Kidney epithelial cell (primary cell): ENCODE data around the gene OR52W1. TPM values are rescaled to one million over a fixed set of nuclear protein-coding genes. Genes with fewer than 3 reads are reported as not detected.

ENCODE experiments used
- DNase-seq: peaks from one replicate; pipeline ENCODE4 v3.0.0-alpha.2; 2010; ENCODE audit warnings: low read depth
- H3K27me3 ChIP-seq: 2 replicates; pipeline ENCODE4 v1.6.0; 2011; ENCODE audit warnings: low read length; ENCODE audit not compliant: control insufficient read depth, insufficient read depth
- H3K36me3 ChIP-seq: 2 replicates; pipeline ENCODE4 v1.5.1; 2011; ENCODE audit warnings: low read length; ENCODE audit not compliant: control insufficient read depth, insufficient read depth
- H3K4me3 ChIP-seq: 2 replicates; pipeline ENCODE4 v1.5.1; 2011; ENCODE audit warnings: low read depth, mild to moderate bottlenecking, control low read depth, low read length
- total RNA-seq: library from RNA; depleted of rRNA; stranded (reverse); fragments of >200 nt; gene quantifications from 2 replicates; pipeline ENCODE4 v1.2.3, GENCODE V29; 2015
- TF ChIP-seq, protein P1 (sequence below): IDR thresholded peaks from 2 replicates; pipeline ENCODE4 v1.5.1; 2011; ENCODE audit warnings: mild to moderate bottlenecking, moderate library complexity, low read length, control low read depth, inconsistent platforms; ENCODE audit not compliant: insufficient read depth, poor library complexity, severe bottlenecking

The OR52W1 gene
- total RNA-seq, 1 donor from 2014 or later: not detected

DNA sequence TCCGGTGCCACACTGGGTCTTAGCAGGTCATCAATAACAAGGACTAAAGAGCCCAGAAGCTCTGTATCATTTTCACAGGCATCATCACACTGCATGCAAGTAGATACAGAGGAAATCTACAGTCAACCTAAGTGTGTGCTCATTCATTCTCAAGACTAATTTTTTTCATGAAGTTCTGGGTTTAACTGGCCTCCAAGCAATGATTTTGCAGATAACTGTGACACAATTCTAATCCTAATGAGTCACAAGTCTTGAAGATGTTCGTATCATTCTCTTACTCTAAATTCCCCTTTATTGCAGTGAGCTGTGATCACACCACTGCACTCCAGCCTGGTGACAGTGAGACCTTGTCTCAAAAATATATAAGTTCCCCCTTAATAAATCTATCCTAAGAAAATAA lies 2.5 kb downstream of the OR52W1 start:
- TF ChIP-seq, protein P1, sequence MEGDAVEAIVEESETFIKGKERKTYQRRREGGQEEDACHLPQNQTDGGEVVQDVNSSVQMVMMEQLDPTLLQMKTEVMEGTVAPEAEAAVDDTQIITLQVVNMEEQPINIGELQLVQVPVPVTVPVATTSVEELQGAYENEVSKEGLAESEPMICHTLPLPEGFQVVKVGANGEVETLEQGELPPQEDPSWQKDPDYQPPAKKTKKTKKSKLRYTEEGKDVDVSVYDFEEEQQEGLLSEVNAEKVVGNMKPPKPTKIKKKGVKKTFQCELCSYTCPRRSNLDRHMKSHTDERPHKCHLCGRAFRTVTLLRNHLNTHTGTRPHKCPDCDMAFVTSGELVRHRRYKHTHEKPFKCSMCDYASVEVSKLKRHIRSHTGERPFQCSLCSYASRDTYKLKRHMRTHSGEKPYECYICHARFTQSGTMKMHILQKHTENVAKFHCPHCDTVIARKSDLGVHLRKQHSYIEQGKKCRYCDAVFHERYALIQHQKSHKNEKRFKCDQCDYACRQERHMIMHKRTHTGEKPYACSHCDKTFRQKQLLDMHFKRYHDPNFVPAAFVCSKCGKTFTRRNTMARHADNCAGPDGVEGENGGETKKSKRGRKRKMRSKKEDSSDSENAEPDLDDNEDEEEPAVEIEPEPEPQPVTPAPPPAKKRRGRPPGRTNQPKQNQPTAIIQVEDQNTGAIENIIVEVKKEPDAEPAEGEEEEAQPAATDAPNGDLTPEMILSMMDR: no peak
- peaks cover 1% of the 10 kb centered on the region for H3K36me3 ChIP-seq
- no peak overlapping the region for H3K4me3 ChIP-seq
- no peak for DNase-seq
- no peaks in the 10 kb centered on the region for H3K27me3 ChIP-seq

DNA sequence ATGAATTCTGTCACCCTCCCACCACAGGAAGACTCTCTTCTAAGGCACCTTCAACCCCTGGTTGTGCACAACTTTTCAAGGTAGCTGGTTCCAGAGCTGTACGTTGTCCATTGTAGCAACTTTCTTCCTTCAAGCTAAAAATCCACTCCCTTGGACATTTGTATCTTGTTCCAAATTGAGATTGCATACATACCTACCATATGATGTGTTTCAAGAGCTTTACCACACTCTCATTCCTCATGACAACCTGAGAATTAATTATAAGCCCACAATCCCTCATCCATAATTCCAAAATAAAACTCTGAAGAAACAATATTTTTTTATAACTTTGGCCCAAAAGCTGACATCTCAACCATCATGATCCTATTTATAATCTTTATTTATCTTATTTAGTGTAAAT lies 3.0 kb downstream of the OR52W1 start:
- H3K4me3 ChIP-seq: no peak overlapping the region
- DNase-seq: no peak
- TF ChIP-seq, protein P1: no peak
- H3K27me3 ChIP-seq: no peaks in the 10 kb centered on the region
- H3K36me3 ChIP-seq: peaks cover 1% of the 10 kb centered on the region

DNA sequence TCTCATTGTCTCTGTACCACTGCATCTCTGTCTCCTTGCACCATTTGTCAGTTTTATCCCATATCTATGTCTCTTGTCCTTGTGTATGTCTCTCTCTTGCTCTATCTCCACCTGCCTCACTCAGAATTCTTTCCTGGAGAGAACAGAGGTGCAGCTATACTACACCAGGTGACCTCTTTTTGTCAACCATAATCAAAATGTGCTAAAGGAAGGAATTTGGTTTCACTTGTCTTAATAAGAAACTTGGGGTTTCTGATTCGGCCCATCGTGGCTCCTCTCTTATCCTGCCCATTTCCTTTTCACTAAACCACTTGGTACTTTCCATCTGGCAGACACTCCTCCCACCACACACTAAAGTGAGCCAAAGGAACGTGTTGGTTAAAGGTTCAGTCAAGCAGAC lies 4.3 kb downstream of the OR52W1 start:
- no peak overlapping the region for H3K4me3 ChIP-seq
- TF ChIP-seq, protein P1: no peak
- peaks cover 1% of the 10 kb centered on the region for H3K36me3 ChIP-seq
- H3K27me3 ChIP-seq: no peaks in the 10 kb centered on the region
- no peak for DNase-seq

DNA sequence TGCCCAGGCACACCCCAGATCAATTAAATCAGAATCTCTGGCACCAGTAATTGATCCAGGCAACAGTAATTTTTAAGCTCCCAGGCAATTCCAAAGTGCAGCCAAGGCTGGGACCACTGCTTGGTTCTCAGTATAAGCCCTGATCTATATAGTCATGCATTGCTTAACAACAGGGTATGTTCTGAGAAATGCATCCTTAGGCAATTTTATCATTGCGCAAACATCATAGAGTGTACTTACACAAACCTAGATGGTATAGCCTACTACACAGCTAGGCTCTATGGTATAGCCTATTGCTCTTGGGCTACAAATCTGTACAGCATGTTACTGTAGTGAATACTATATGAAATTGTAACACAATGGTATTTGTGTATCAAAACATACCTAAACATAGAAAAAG lies 5.7 kb downstream of the OR52W1 start:
- H3K4me3 ChIP-seq: no peak overlapping the region
- TF ChIP-seq, protein P1: no peak
- DNase-seq: no peak
- no peaks in the 10 kb centered on the region for H3K27me3 ChIP-seq
- H3K36me3 ChIP-seq: peaks cover 1% of the 10 kb centered on the region

DNA sequence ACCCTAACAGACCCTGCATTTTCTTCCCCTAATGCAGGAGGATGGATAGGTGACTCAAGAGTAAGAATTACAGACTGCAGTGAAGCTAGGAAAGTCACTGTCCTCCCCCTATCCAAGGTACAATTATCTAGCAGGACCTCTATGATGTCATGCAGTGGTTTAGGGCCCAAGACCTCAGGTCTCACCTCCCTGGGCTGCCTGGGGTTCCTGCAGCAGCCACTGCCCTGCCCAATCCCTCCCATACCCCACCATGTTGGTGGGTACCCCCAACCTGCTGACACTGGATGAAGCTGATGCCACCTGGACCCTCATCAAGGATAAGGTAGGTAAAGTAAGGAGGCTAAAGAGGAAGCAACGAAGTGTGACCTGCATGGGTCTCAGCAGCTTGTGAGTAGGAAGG lies 6.3 kb downstream of the OR52W1 start, which contains the start of gene C11orf42:
TSS of gene C11orf42 (plus strand) at position 192 of the 400 bp plus-strand sequence. CDS start at position 251, 59 bp downstream.
- TF ChIP-seq, protein P1: no peak

DNA sequence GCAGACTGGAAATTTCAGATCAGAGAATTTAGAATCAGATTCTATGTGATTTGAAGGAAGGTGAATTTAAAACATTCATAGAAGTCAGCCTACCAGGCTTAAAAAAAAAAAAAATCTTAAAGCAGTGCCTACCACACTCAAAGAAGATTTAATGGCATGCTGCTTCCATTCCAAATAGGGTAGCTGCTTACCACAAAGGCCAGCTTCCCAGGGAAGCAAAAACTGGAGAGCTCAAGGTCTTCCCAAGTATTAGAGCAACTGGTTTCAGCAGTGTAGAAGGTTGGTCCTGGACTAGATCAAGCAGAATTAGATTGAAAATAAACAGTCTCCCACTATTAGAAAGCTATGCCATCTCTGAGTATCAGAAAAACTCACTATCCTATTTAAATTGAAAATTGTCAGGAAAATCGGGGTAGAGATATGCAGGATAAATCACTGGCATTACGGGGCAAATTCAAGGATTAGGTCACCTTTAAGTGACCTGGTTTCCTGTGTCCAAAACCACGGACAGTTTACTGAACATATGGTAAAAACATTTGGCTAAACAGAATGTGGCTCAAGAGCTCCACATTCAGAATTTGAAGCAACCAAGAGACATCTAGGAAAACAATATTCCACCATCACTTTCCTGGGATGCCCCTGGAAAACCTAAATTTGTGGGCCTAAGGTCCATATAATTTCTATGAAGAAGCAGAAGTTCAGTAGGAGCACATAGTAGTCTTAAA lies 7.6 kb downstream of the OR52W1 start:
- H3K27me3 ChIP-seq: no peaks in the 10 kb centered on the region
- TF ChIP-seq, protein P1: no peak
- H3K4me3 ChIP-seq: no peak overlapping the region
- H3K36me3 ChIP-seq: peaks cover 1% of the 10 kb centered on the region
- no peak for DNase-seq

More for the DNA sequence above, 6.3 kb downstream of the OR52W1 start, which contains the start of gene C11orf42:
- Histone ChIP-seq H3K36me3 (peaks cover 1% of the 10 kb centered on the region), H3K27me3 (no peaks in the 10 kb centered on the region), H3K4me3 (no peak within 1 kb of the TSS)
- DNase-seq: no peak
